ENCODE measurements around the gene GPRIN1. TPM values are rescaled to one million over a fixed set of nuclear protein-coding genes. Genes with fewer than 3 reads are reported as not detected.

GPRIN1 gene
- polyA plus RNA-seq, 1 of the 3 experiments (the other 2 are of a cell fraction) = 6.6 TPM

GRCh38 chr5:176646049-176646706, 36.2 kb upstream of the GPRIN1 start:
- no peak overlapping the region for H3K4me3 ChIP-seq (ENCODE audit: low read depth in 2 of 2, low read length in 1 of 2)
- no peak for TF ChIP-seq RCOR1 (IDR thresholded peaks at IDR 0.05; ENCODE audit: low read length)
- no peak for TF ChIP-seq ELF1 (IDR thresholded peaks at IDR 0.05)
- TF ChIP-seq SMC3 (IDR thresholded peaks at IDR 0.05; ENCODE audit: low read depth, low read length) = no peak
- no peak for TF ChIP-seq MAX (IDR thresholded peaks at IDR 0.05; ENCODE audit: low read depth)
- no peak for TF ChIP-seq POLR2AphosphoS5 (IDR thresholded peaks at IDR 0.05; ENCODE audit: low read depth, low read length)
- TF ChIP-seq NRF1 (IDR thresholded peaks at IDR 0.05; ENCODE audit: low read depth, low read length) = no peak
- TF ChIP-seq, protein P1, sequence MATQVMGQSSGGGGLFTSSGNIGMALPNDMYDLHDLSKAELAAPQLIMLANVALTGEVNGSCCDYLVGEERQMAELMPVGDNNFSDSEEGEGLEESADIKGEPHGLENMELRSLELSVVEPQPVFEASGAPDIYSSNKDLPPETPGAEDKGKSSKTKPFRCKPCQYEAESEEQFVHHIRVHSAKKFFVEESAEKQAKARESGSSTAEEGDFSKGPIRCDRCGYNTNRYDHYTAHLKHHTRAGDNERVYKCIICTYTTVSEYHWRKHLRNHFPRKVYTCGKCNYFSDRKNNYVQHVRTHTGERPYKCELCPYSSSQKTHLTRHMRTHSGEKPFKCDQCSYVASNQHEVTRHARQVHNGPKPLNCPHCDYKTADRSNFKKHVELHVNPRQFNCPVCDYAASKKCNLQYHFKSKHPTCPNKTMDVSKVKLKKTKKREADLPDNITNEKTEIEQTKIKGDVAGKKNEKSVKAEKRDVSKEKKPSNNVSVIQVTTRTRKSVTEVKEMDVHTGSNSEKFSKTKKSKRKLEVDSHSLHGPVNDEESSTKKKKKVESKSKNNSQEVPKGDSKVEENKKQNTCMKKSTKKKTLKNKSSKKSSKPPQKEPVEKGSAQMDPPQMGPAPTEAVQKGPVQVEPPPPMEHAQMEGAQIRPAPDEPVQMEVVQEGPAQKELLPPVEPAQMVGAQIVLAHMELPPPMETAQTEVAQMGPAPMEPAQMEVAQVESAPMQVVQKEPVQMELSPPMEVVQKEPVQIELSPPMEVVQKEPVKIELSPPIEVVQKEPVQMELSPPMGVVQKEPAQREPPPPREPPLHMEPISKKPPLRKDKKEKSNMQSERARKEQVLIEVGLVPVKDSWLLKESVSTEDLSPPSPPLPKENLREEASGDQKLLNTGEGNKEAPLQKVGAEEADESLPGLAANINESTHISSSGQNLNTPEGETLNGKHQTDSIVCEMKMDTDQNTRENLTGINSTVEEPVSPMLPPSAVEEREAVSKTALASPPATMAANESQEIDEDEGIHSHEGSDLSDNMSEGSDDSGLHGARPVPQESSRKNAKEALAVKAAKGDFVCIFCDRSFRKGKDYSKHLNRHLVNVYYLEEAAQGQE (IDR thresholded peaks at IDR 0.05; ENCODE audit: low read depth, low read length) = no peak
- TF ChIP-seq RXRA (IDR thresholded peaks at IDR 0.05; ENCODE audit: borderline replicate concordance, low read depth) = no peak
- TF ChIP-seq PBX3 (IDR thresholded peaks at IDR 0.05) = no peak
- no peak for TF ChIP-seq IRF3 (IDR thresholded peaks at IDR 0.05; ENCODE audit: low read depth, low read length)
- TF ChIP-seq GATA2 (CRISPR knock-in tag; IDR thresholded peaks at IDR 0.05) = no peak
- no peak for TF ChIP-seq TAF1 (IDR thresholded peaks at IDR 0.05; ENCODE audit: borderline replicate concordance, low read depth, low read length)
- TF ChIP-seq MEF2A (IDR thresholded peaks at IDR 0.05; ENCODE audit: borderline replicate concordance, low read depth) = no peak
- no peak for TF ChIP-seq USF2 (IDR thresholded peaks at IDR 0.05; ENCODE audit: borderline replicate concordance, low read depth, low read length)
- 88% methylated on average over 6 of the region's 7 CpGs for WGBS (ENCODE audit: low lambda C conversion rate)
- H3F3A ChIP-seq (replicated peaks; ENCODE audit: insufficient read depth) = no peaks in the 10 kb centered on the region
- peaks cover 39% of the 10 kb centered on the region for H3K79me2 ChIP-seq (ENCODE audit: insufficient read depth)
- ChIA-PET POLR2A (interaction anchor here (0.8 to 1.3 kb wide), 3 partner anchors 11 to 109 kb away, joined by 3 to 4 read pairs (median 3); partner anchors contain the start of gene RNF44), CTCF (interaction anchor here (0.8 to 5.8 kb wide), 10 partner anchors 14 to 655 kb away, joined by 3 to 38 read pairs (median 6); partner anchors contain the start of genes CLTB, EIF4E1B, SNCB and ZNF346)
- H3K9me3 ChIP-seq = no peaks in the 10 kb centered on the region
- peak overlapping the region; percentile 68; the same call in 1 of the 2 replicates for H2AFZ ChIP-seq (ENCODE audit: low read depth)
- no peak for DNase-seq
- no peaks in the 10 kb centered on the region for H3K27me3 ChIP-seq (ENCODE audit: insufficient read depth)
- H3K36me3 ChIP-seq (replicated peaks in 1 of 2; ENCODE audit: control insufficient read depth in 1 of 2, insufficient read depth in 2 of 2, low read length in 1 of 2) = no peaks in the 10 kb centered on the region
- no peaks in the 10 kb centered on the region for H3K9me2 ChIP-seq
- H3K4me1 ChIP-seq (ENCODE audit: control insufficient read depth in 1 of 2, insufficient read depth in 2 of 2, low read depth in 1 of 2, low read length in 1 of 2) = peaks cover 4 to 31% of the 10 kb centered on the region in 2 experiments; a peak in 2 of 4 replicates
- peak overlapping the region; percentile 54 for H3K4me2 ChIP-seq
- peaks cover 13% of the 10 kb centered on the region; the same call in 1 of the 2 replicates for H4K20me1 ChIP-seq (ENCODE audit: insufficient read depth)
- peak overlapping the region; percentile 28 to 87; a peak in 3 of 4 replicates for H3K27ac ChIP-seq (ENCODE audit: low read depth in 2 of 2, low read length in 1 of 2)
- H3K9ac ChIP-seq = no peak overlapping the region
